Chondrocyte (in vitro differentiated cells): Measurements from ENCODE around the gene ZNF230. TPM values are rescaled to one million over a fixed set of nuclear protein-coding genes. Genes with fewer than 3 reads are reported as not detected.

Source experiments
- DNase-seq: peaks from one replicate; pipeline ENCODE4 v3.0.0; 2021; ENCODE audit warnings: mixed read lengths, low spot score
- H3K27ac Mint-ChIP-seq: one replicate; pipeline ENCODE4 v1.8.0; 2021; ENCODE audit warnings: mild to moderate bottlenecking, moderate library complexity, mixed read lengths; ENCODE audit not compliant: unreplicated experiment
- H3K27me3 Mint-ChIP-seq: 2 replicates; pipeline ENCODE4 v1.8.0; 2021; ENCODE audit warnings: low read depth, mixed read lengths
- H3K36me3 Mint-ChIP-seq: 2 replicates; pipeline ENCODE4 v1.8.0; 2021; ENCODE audit warnings: low read depth, mixed read lengths
- H3K4me1 Mint-ChIP-seq: 2 replicates; pipeline ENCODE4 v1.8.0; 2021; ENCODE audit warnings: low read depth, mild to moderate bottlenecking, mixed read lengths
- H3K4me3 Mint-ChIP-seq: one replicate; pipeline ENCODE4 v1.8.0; 2021; ENCODE audit warnings: mild to moderate bottlenecking, moderate library complexity, mixed read lengths; ENCODE audit not compliant: unreplicated experiment
- H3K9me3 Mint-ChIP-seq: 2 replicates; pipeline ENCODE4 v1.8.0; 2021; ENCODE audit warnings: low read depth, mixed read lengths
- CTCF ChIP-seq: fragments of 200-600 bp; sonication (generic); IDR thresholded peaks from 2 replicates; pipeline ENCODE4 v1.5.0; 2021; ENCODE audit warnings: antibody characterized with exemption, mild to moderate bottlenecking, moderate library complexity
- total RNA-seq: library from RNA; stranded (reverse); gene quantifications from 3 replicates; pipeline ENCODE4 v1.2.1, GENCODE V29; 2021

The ZNF230 gene
- total RNA-seq, 1 donor from 2014 or later, result 3.3 TPM

GRCh38 chr19:44059229-44059628 is 56.5 kb downstream of the ZNF230 start:
- DNase-seq, result no peak
- Mint-ChIP-seq H3K27me3 (no peaks in the 10 kb centered on the region), H3K27ac (no peak overlapping the region), H3K9me3 (peaks cover 4% of the 10 kb centered on the region), H3K36me3 (peaks cover 58% of the 10 kb centered on the region), H3K4me3 (no peak overlapping the region), H3K4me1 (no peaks in the 10 kb centered on the region)
- TF ChIP-seq CTCF, result no peak

- no peaks in the 10 kb centered on the region for H3K27me3 Mint-ChIP-seq
- H3K4me3 Mint-ChIP-seq, result no peak overlapping the region
- TF ChIP-seq CTCF, result no peak
- peaks cover 12% of the 10 kb centered on the region for H3K9me3 Mint-ChIP-seq
- no peaks in the 10 kb centered on the region for H3K4me1 Mint-ChIP-seq
- no peak overlapping the region for H3K27ac Mint-ChIP-seq
- peaks cover 60% of the 10 kb centered on the region for H3K36me3 Mint-ChIP-seq
- DNase-seq, result no peak
Observed at GRCh38 chr19:44061038-44061437, 58.3 kb downstream of the ZNF230 start.

Other genes starting within 250 kb of the ZNF230 start
- gene SMG9, start 248.0 kb upstream of the ZNF230 start, total RNA-seq, result 46.9 to 55.4 TPM (median 47.2 TPM) in 3 replicates
- 2.3 to 3.3 TPM (median 2.9 TPM) in 3 replicates for gene KCNN4, start 222.0 kb upstream of the ZNF230 start, total RNA-seq
- not detected in 3 replicates for gene LYPD5, start 200.5 kb upstream of the ZNF230 start, total RNA-seq
- gene ZNF283, start 175.6 kb upstream of the ZNF230 start, total RNA-seq, result 7.6 to 12.8 TPM (median 8.4 TPM) in 3 replicates
- gene ZNF404, start 119.0 kb upstream of the ZNF230 start, total RNA-seq, result 5.1 to 9.4 TPM (median 6.1 TPM) in 3 replicates
- gene ZNF45, start 67.7 kb upstream of the ZNF230 start, total RNA-seq, result 14.4 to 18.8 TPM (median 15.5 TPM) in 3 replicates
- 7.9 to 9.2 TPM (median 8.7 TPM) in 3 replicates for gene ZNF221, start 51.7 kb upstream of the ZNF230 start, total RNA-seq
- gene ZNF155, start 18.8 kb upstream of the ZNF230 start, total RNA-seq, result 6.6 to 9.9 TPM (median 9.3 TPM) in 3 replicates
- 5.8 to 8.5 TPM (median 6.3 TPM) in 3 replicates for gene ZNF222, start 22.4 kb downstream of the ZNF230 start, total RNA-seq
- gene ZNF223, start 49.1 kb downstream of the ZNF230 start, total RNA-seq, result 2.5 to 6.5 TPM (median 5.2 TPM) in 3 replicates
- 3.2 to 4.3 TPM (median 4.1 TPM) in 3 replicates for gene ZNF284, start 69.2 kb downstream of the ZNF230 start, total RNA-seq
- 18.1 to 22.7 TPM (median 20.2 TPM) in 3 replicates for gene ZNF224, start 91.4 kb downstream of the ZNF230 start, total RNA-seq
- gene ZNF225, start 110.4 kb downstream of the ZNF230 start, total RNA-seq, result 5.2 to 8.1 TPM (median 5.5 TPM) in 3 replicates
- gene ZNF234, start 138.6 kb downstream of the ZNF230 start, total RNA-seq, result 14.0 to 19.5 TPM (median 14.4 TPM) in 3 replicates
- gene ZNF226, start 162.1 kb downstream of the ZNF230 start, total RNA-seq, result 20.5 to 34.2 TPM (median 25.0 TPM) in 3 replicates
- 12.2 to 20.2 TPM (median 15.2 TPM) in 3 replicates for gene ZNF227, start 209.6 kb downstream of the ZNF230 start, total RNA-seq